ENCODE data around the gene YES1. TPM values are rescaled to one million over a fixed set of nuclear protein-coding genes. Genes with fewer than 3 reads are reported as not detected.

Gene YES1
- total and polyA plus RNA-seq, 2 donors from 2014 or later: 12.6 to 48.5 TPM

DNA sequence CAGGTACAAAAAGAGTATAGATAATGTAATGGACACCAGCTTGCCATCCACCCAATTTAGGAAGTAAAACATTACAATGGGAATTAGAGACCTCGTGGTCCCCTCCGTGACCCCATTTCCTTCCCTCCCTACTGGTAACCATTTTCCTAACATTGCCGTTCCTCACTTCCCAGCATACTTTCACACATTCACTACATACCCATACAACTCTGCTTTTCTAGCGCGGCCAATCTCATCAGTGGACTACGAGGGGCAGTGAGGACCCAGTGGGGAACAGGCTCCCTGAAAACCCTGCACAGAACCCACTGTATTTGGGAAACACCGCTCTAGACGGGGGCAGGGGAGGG lies 100.8 kb downstream of the YES1 start:
- no peaks in the 10 kb centered on the region for H3K9me3 ChIP-seq (ENCODE audit: control insufficient read depth in 2 of 3, insufficient read depth in 1 of 3, low read length in 3 of 3)
- DNase-seq (peak in 2 of 5 donors; percentile 46 to 53), FAIRE-seq (no peak)
- intact Hi-C loops (cut with DNase I): no loop called here
- no peaks in the 10 kb centered on the region for H3K27me3 ChIP-seq (ENCODE audit: control insufficient read depth, insufficient read depth, low read length)
- peaks cover 2 to 5% (median 4%) of the 10 kb centered on the region in 3 donors for H3K4me1 ChIP-seq (ENCODE audit: control insufficient read depth in 2 of 3, insufficient read depth in 2 of 3, low read depth in 1 of 3, low read length in 3 of 3)
- H3K9ac ChIP-seq (ENCODE audit: low read length in 3 of 3): peak overlapping the region; percentile 41 to 97 (median 47)
- peak overlapping the region; percentile 88 to 89 for H3K27ac ChIP-seq (ENCODE audit: low read depth in 2 of 2, low read length in 2 of 2)
- peak overlapping the region; percentile 62 to 90 (median 77) for H3K4me3 ChIP-seq (ENCODE audit: low read length in 3 of 3)
- no peak for TF ChIP-seq CTCF (IDR thresholded peaks at IDR 0.05; ENCODE audit: borderline replicate concordance, extremely low read depth, insufficient read depth)
- H3K36me3 ChIP-seq (ENCODE audit: control insufficient read depth in 2 of 3, insufficient read depth in 3 of 3, low read length in 3 of 3): peaks cover 0 to 2% (median 0%) of the 10 kb centered on the region in 3 donors

- peak overlapping the region in 1 of 3 donors; percentile 90 for H3K4me3 ChIP-seq (ENCODE audit: low read length in 3 of 3)
- H3K27ac ChIP-seq (ENCODE audit: low read depth in 2 of 2, low read length in 2 of 2): no peak overlapping the region
- peak in 1 of 5 donors; percentile 22 for DNase-seq
- H3K9me3 ChIP-seq (ENCODE audit: control insufficient read depth in 2 of 3, insufficient read depth in 1 of 3, low read length in 3 of 3): no peaks in the 10 kb centered on the region
- no peak for FAIRE-seq
- peaks cover 0 to 5% (median 0%) of the 10 kb centered on the region in 3 donors for H3K36me3 ChIP-seq (ENCODE audit: control insufficient read depth in 2 of 3, insufficient read depth in 3 of 3, low read length in 3 of 3)
- intact Hi-C loops (cut with DNase I): no loop called here
- TF ChIP-seq CTCF (IDR thresholded peaks at IDR 0.05; ENCODE audit: borderline replicate concordance, extremely low read depth, insufficient read depth): no peak
- H3K27me3 ChIP-seq (ENCODE audit: control insufficient read depth, insufficient read depth, low read length): no peaks in the 10 kb centered on the region
- H3K4me1 ChIP-seq (ENCODE audit: control insufficient read depth in 2 of 3, insufficient read depth in 2 of 3, low read depth in 1 of 3, low read length in 3 of 3): peaks cover 2 to 5% (median 4%) of the 10 kb centered on the region in 3 donors
- peak overlapping the region in 2 of 3 donors; percentile 47 to 97 for H3K9ac ChIP-seq (ENCODE audit: low read length in 3 of 3)
Observed at GRCh38 chr18:710418-711300, 101.4 kb downstream of the YES1 start.

DNA sequence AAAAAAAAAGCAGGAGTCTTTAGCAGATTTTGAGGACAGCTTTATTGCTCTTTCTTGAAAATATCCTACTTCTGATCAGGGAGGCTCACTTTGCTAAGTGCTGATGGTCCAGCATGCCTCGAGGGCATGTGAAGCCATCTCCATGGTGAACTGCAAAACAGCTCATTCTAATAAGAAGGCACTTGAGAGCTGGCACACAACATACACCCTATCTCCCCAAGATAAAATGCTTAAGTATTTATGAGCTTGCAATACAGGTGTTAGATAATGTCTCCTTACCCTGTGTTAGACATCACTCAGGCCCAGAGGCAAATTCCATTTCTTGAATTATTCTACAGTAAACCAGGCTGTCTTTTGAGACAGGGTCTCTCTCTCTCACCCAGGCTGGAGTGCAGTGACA lies 102.3 kb downstream of the YES1 start:
- no peak for DNase-seq
- no peaks in the 10 kb centered on the region for H3K27me3 ChIP-seq (ENCODE audit: control insufficient read depth, insufficient read depth, low read length)
- intact Hi-C loops (cut with DNase I): no loop called here
- TF ChIP-seq CTCF (IDR thresholded peaks at IDR 0.05; ENCODE audit: borderline replicate concordance, extremely low read depth, insufficient read depth): no peak
- no peak for FAIRE-seq
- no peak overlapping the region for H3K27ac ChIP-seq (ENCODE audit: low read depth in 2 of 2, low read length in 2 of 2)
- H3K36me3 ChIP-seq (ENCODE audit: control insufficient read depth in 2 of 3, insufficient read depth in 3 of 3, low read length in 3 of 3): peaks cover 0 to 9% (median 0%) of the 10 kb centered on the region in 3 donors
- no peak overlapping the region for H3K4me3 ChIP-seq (ENCODE audit: low read length in 3 of 3)
- no peaks in the 10 kb centered on the region for H3K9me3 ChIP-seq (ENCODE audit: control insufficient read depth in 2 of 3, insufficient read depth in 1 of 3, low read length in 3 of 3)
- no peak overlapping the region for H3K9ac ChIP-seq (ENCODE audit: low read length in 3 of 3)
- H3K4me1 ChIP-seq (ENCODE audit: control insufficient read depth in 2 of 3, insufficient read depth in 2 of 3, low read depth in 1 of 3, low read length in 3 of 3): peaks cover 2 to 5% (median 4%) of the 10 kb centered on the region in 3 donors
